HTR-8/SVneo (cell line): ENCODE measurements around the gene LHFPL2.

Experiments used
- DNase-seq: peaks from one replicate; pipeline ENCODE4 v3.0.0; 2011; ENCODE audit warnings: low spot score, mixed read lengths; ENCODE audit not compliant: insufficient read length
- FAIRE-seq: peaks from 2 replicates; lab custom pipeline; 2011; peaks lifted over from hg19 to GRCh38; lab: Jason Lieb, UNC

Gene LHFPL2

GRCh38 chr5:78601559-78602314 is 46.8 kb downstream of the LHFPL2 start:
- DNase-seq (no peak), FAIRE-seq (no peak)

GRCh38 chr5:78600687-78601414 is 47.7 kb downstream of the LHFPL2 start:
- FAIRE-seq (peak; percentile 16), DNase-seq (no peak)

GRCh38 chr5:78598973-78599372 is 49.6 kb downstream of the LHFPL2 start:
- no peak for DNase-seq
- no peak for FAIRE-seq

GRCh38 chr5:78597974-78598371 is 50.6 kb downstream of the LHFPL2 start:
- FAIRE-seq (no peak), DNase-seq (no peak)

GRCh38 chr5:78597068-78597973 is 51.3 kb downstream of the LHFPL2 start:
- DNase-seq = no peak
- no peak for FAIRE-seq

DNA sequence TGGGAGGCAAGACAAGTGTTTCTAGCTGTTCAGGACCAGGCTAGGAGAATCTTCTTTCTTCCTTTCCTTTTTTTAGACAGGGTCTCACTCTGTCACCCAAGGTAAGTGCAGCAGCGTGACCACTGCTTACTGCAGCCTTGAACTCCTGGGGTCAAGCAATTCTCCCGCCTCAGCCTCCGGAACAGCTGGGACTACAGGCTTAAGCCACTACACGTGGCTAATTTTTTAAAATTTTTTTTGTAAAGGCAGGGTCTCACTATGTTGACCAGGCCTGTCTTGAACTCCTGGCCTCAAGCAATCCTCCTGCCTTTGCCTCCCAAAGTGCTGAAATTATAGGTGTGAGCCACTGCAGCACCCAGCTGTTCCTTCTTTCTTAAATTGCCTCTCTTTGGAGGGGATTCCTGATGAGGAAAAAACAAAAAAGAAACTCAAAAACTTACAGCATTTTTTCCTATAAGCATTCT is 53.1 kb downstream of the LHFPL2 start:
- no peak for DNase-seq
- FAIRE-seq = no peak

- no peak for FAIRE-seq
- peak; percentile 81 for DNase-seq
Measured at GRCh38 chr5:78594610-78595457, 53.7 kb downstream of the LHFPL2 start.

DNA sequence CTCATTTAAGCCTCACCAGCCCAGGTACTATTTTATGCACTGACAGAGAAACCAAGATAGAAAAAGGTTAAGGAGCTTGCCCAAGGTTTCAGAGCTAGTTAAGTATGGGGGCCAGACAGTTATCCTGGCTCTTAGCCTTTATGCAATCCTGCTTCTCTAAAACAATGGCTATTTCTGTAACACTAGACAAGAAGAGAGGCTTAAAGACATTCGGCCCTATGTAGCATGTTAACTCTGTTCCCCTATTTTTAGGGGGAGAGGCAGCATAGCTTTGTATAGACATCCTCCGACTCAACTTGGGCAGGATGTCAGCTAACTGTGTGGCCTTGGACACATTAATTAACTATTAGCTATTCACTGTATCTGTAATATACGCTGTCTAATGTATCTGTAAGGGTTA is 54.6 kb downstream of the LHFPL2 start:
- DNase-seq (no peak), FAIRE-seq (no peak)

GRCh38 chr5:78593465-78593864 is 55.1 kb downstream of the LHFPL2 start:
- DNase-seq (no peak), FAIRE-seq (no peak)

GRCh38 chr5:78592735-78593386 is 55.7 kb downstream of the LHFPL2 start:
- DNase-seq (no peak), FAIRE-seq (no peak)

DNA sequence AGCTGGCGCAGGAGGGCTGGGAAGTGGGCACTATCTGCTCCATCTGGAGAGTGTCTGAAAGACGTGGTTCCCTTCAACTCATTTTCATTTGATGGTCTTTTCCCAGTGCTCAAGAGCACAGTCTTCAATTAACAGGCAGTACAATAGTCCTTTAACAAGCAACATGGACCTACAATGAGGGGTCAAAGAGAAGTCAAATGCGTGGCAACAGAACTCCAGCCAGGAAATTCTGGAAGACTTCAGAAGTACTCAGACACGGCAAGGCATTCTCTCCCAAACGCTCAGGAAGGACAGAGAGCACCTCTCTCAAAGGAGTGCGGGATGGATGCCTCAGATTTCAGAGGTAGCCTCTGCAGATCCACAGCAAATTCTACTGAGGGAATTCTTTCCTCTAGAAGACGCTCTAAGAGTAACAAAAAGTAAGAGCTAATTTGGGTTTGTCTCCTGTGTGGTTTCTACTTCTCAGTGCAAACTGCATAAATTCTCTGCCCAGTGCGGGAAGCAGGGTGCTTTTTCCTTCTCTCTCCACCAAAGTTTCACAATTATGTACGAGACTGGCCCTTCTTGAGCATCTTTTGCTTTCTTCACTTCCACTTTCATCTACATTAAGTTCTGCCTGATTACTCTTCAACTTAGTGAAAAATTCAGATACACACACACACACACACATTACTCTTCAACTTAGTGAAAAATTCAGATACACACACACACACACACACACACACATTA is 56.4 kb downstream of the LHFPL2 start:
- FAIRE-seq = no peak
- DNase-seq = no peak

DNA sequence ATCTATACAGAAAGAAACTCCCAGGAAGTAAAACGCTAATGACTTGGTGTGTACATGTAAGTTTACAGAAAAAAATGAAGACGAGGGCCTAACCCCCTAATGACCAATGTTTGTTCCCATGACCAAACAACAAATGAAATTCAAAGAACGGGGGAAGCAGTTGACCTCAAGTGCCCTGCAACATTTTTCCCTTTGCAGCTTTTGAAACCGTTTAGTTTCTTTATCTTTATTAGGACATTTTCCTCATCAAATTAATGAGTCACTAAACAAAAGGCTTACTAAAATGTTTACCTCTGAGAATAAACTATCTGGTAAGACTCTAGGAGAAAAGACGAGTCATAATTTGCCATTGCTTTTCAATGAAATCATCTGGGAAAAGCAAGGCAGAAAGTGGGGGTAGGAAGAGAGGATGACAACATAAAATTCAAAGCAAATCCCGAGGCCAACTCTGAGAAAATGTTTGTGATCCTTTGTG is 57.4 kb downstream of the LHFPL2 start:
- DNase-seq = no peak
- no peak for FAIRE-seq

DNA sequence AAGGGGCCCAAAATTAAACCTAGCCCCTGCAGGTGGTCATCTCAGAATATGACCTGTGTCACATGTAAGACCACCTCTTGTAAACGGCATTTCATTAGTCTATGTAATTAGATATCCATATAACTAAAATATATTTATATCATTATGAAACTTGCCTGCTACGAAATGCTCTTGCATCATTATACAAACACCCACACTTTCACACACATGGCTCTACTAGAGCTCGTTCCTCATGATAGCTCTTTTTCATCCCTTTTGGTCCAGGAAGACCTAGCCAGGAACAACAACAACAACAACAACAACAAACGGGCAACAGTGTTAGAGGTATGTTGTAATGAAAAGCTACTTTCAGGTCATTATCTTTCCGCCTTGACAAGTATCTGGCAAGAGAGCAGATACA is 58.6 kb downstream of the LHFPL2 start:
- FAIRE-seq = no peak

DNA sequence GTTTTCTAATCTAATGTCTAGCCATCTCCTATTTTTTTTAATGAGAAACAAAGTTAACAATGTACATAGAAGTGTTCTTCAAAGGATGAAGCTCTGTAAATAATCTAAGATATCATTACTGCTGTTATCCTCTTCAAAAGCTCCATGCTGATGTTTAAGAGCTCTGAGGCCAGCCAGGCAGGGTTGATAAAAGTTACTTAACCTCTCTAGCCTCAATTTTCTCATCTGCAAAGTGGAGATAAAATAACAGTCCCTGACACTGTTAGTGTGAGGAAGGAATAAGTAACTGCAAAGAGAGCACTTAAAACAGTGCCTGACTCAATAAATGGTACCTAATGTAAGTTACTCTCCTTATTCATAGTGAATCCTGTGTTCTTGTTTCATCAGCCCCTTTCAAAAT is 60.1 kb downstream of the LHFPL2 start:
- no peak for DNase-seq
- FAIRE-seq = no peak

More for the DNA sequence above, 58.6 kb downstream of the LHFPL2 start:
- DNase-seq = no peak

DNA sequence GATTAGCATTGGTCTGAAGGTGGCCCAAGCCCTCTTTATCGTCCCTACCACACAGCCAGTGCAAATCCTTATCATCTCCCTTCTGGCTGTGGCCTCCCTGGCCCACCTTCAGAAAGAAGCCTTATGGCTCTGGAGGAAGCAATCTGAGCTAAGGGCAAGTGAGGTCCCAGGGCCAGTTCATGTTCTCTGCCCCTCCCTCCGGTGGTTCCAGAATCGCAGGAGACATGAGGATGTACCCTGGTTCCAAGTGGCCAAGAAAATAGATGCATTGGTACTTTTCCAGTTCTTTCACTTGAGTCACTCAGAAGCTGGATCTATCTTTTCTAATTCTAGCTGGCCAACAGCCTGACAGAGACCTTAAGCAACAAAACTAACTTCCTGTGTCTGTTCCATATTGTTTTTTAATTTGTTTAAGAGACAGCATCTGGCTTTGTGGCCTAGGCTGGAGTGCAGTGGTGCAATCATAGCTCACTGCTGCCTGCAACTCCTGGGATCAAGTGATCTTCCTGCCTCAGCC is 60.7 kb downstream of the LHFPL2 start:
- DNase-seq = no peak
- no peak for FAIRE-seq

DNA sequence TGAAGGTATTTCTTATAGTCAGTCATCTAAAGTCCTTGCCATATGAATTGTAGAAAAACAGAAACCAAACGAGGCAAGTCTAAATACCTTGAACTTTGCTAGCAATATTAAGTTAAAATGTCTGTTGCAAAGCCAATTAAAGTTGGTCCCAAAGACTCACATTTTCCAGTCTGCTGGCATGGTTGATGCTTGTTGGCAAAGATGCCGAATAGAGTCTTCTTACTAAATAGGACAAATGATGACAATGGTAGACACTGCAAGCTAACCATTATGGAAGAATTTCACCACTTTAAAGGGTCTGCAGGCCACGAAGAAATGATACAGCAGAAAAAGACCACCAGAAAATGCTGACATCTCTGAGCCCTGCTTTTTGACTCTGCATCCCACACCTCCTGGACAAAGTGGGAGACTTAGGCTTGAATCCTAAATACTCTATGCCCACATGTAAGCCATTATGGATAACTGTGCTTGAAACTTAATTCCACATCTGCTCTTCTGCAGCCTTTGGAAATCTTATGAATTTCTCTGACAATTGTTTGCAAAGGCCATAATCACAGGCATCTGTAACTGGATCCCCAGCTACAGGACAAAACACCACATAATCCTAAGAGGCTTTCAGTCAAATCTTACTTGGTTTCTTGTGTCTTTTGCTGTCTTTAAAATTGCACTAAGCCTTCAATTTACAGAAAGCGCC is 61.3 kb downstream of the LHFPL2 start:
- DNase-seq (no peak), FAIRE-seq (no peak)

DNA sequence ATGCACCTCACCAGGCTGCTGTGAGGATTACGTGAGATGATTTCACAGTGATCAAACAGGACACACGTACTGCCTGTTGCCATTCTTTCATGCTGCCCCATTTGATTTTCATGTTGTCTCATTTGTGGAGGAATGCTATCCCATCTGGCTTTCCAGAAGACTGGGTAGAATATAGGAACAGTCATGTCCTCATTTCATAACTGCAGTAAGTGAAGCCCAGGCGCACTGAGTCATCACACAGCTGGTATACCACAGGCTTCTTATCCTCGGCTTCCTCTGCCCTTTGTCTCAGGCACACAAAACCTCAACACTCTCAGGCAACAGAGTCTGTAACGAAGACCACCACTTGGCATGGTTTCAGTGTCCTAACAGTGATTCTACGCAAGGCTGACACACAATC is 62.3 kb downstream of the LHFPL2 start:
- peak; percentile 75 for DNase-seq
- no peak for FAIRE-seq

DNA sequence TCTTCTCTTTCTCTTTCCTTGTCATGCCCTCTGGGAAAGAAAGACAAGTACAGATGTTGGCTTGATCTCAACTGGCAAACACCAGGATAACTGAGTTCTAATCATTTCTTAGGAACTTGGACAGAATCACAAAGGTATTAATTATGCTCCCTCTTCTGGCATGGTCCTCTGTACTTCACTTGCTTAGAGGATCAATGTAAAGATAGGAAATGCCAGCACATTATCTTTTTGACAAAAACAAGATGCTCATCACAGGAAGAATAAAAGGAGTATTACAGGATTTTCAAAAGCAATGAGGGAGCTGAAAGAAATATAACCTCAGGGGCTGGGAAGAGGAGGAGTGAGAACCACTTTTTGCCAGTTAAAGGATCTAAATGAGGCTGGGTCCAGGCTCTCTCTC is 70.6 kb downstream of the LHFPL2 start:
- FAIRE-seq (no peak), DNase-seq (no peak)
